H1 (cell line): ENCODE data around the gene LDAH. TPM values are rescaled to one million over a fixed set of nuclear protein-coding genes. Genes with fewer than 3 reads are reported as not detected.

ENCODE experiments used
- CTCF ChIA-PET: fragments of 300-600 bp; sonication (Branson Sonifier 250); formaldehyde crosslinking; loops from one replicate; lab custom pipeline; 2021; ENCODE audit not compliant: partially characterized antibody; lab: Charles Lee
- POLR2A ChIA-PET: fragments of 300-600 bp; sonication (Branson Sonifier 250); formaldehyde crosslinking; loops from one replicate; lab custom pipeline; 2021; ENCODE audit warnings: inconsistent platforms; ENCODE audit not compliant: partially characterized antibody; lab: Charles Lee
- DNase-seq, 2 experiments: peaks; one replicate each; pipeline versions ENCODE4 v3.0.0 to v3.0.0-alpha.2; 2010 to 2022; ENCODE audit warnings: low spot score in 2 of 2, low read depth in 1 of 2, mixed read lengths in 1 of 2
- FAIRE-seq: peaks from 2 replicates; lab custom pipeline; 2011; peaks lifted over from hg19 to GRCh38; lab: Jason Lieb, UNC
- H2AFZ ChIP-seq: 2 replicates; pipeline ENCODE4 v1.8.1; 2012; ENCODE audit warnings: low read length, inconsistent platforms
- H2AK5ac ChIP-seq: 2 replicates; pipeline ENCODE4 v1.6.1; 2013; ENCODE audit warnings: low read depth, low read length
- H2BK120ac ChIP-seq: replicated peaks from 2 replicates; pipeline ENCODE3; 2013; ENCODE audit warnings: low read depth, low read length, inconsistent platforms
- H2BK12ac ChIP-seq: 2 replicates; pipeline ENCODE4 v1.6.1; 2013; ENCODE audit warnings: low read depth, low read length
- H2BK15ac ChIP-seq: 2 replicates; pipeline ENCODE4 v1.6.1; 2013; ENCODE audit warnings: low read length
- H2BK20ac ChIP-seq: 2 replicates; pipeline ENCODE4 v1.6.1; 2013; ENCODE audit warnings: low read length
- H2BK5ac ChIP-seq: 2 replicates; pipeline ENCODE4 v1.6.1; 2013; ENCODE audit warnings: low read depth, low read length
- H3K14ac ChIP-seq: 2 replicates; pipeline ENCODE4 v1.6.1; 2013; ENCODE audit warnings: inconsistent platforms; ENCODE audit not compliant: insufficient read length
- H3K18ac ChIP-seq: 2 replicates; pipeline ENCODE4 v1.6.1; 2013; ENCODE audit warnings: low read length; ENCODE audit errors: extremely low read depth
- H3K23ac ChIP-seq: 2 replicates; pipeline ENCODE4 v1.6.1; 2013; ENCODE audit warnings: inconsistent platforms; ENCODE audit not compliant: insufficient read length
- H3K23me2 ChIP-seq: 2 replicates; pipeline ENCODE4 v1.6.1; 2013; ENCODE audit warnings: low read depth, low read length
- H3K27ac ChIP-seq: 2 replicates; pipeline ENCODE4 v1.6.1; 2011; ENCODE audit warnings: low read depth, low read length, inconsistent platforms
- H3K27me3 ChIP-seq, 4 experiments: replicated peaks in 1 of 4; 1 replicate in 1 of 4; 2 replicates in 3 of 4; pipeline versions ENCODE4 v1.6.1 to v1.8.1; 2011 to 2013; ENCODE audit warnings: low read length in 3 of 4, mild to moderate bottlenecking in 3 of 4, inconsistent platforms in 2 of 4, mixed read lengths in 2 of 4, moderate library complexity in 1 of 4; ENCODE audit not compliant: control insufficient read depth in 3 of 4, insufficient read depth in 3 of 4; ENCODE audit errors: extremely low read depth in 1 of 4
- H3K36me3 ChIP-seq, 4 experiments: 2 replicates each; pipeline versions ENCODE4 v1.6.1 to v1.8.1; 2011 to 2013; ENCODE audit warnings: mild to moderate bottlenecking in 4 of 4, low read length in 3 of 4, moderate library complexity in 2 of 4, control low read depth in 1 of 4, inconsistent platforms in 1 of 4; ENCODE audit not compliant: insufficient read depth in 4 of 4, control insufficient read depth in 2 of 4
- H3K4ac ChIP-seq: replicated peaks from 2 replicates; pipeline ENCODE3; 2013; ENCODE audit warnings: low read length, low read depth, mixed read lengths, inconsistent platforms; ENCODE audit not compliant: insufficient read length
- H3K4me1 ChIP-seq, 4 experiments: replicated peaks in 1 of 4; 1 replicate in 1 of 4; 2 replicates in 3 of 4; pipeline versions ENCODE4 v1.6.1 to v1.8.1; 2011 to 2013; ENCODE audit warnings: low read length in 3 of 4, inconsistent platforms in 2 of 4, mixed read lengths in 1 of 4; ENCODE audit not compliant: insufficient read depth in 4 of 4, control insufficient read depth in 3 of 4
- H3K4me2 ChIP-seq, 2 experiments: 2 replicates each; pipeline versions ENCODE4 v1.6.1 to v1.8.1; 2011 to 2013; ENCODE audit warnings: low read depth in 2 of 2, low read length in 2 of 2, control low read depth in 1 of 2, inconsistent platforms in 1 of 2, mild to moderate bottlenecking in 1 of 2; ENCODE audit not compliant: insufficient read depth in 1 of 2
- H3K4me3 ChIP-seq, 4 experiments: fragments of 200-600, 300-600 bp in 1 of 4; sonication (generic), shearing (Covaris generic), sonication (Bioruptor Twin) in 1 of 4; 2 replicates each; pipeline versions ENCODE4 v1.5.1 to v1.8.1; 2011 to 2016; ENCODE audit warnings: low read length in 4 of 4, low read depth in 3 of 4, control low read depth in 2 of 4, inconsistent platforms in 2 of 4, mild to moderate bottlenecking in 2 of 4, mixed read lengths in 1 of 4, moderate library complexity in 1 of 4; ENCODE audit not compliant: insufficient read depth in 2 of 4; ENCODE audit errors: extremely low read depth in 1 of 4
- H3K56ac ChIP-seq: replicated peaks from 2 replicates; pipeline ENCODE3; 2013; ENCODE audit warnings: low read depth, mild to moderate bottlenecking, mixed read lengths, low read length, inconsistent platforms; ENCODE audit not compliant: insufficient read length
- H3K79me1 ChIP-seq: 2 replicates; pipeline ENCODE4 v1.6.1; 2013; ENCODE audit warnings: low read depth, low read length, control low read depth
- H3K79me2 ChIP-seq, 2 experiments: 2 replicates each; pipeline versions ENCODE4 v1.6.1 to v1.8.1; 2012 to 2013; ENCODE audit warnings: low read length in 2 of 2, mild to moderate bottlenecking in 2 of 2, inconsistent platforms in 1 of 2; ENCODE audit not compliant: insufficient read depth in 2 of 2, control insufficient read depth in 1 of 2
- H3K9ac ChIP-seq, 4 experiments: replicated peaks in 1 of 4; 1 replicate in 1 of 4; 2 replicates in 3 of 4; pipeline versions ENCODE4 v1.6.1 to v1.8.1; 2011 to 2013; ENCODE audit warnings: low read depth in 3 of 4, low read length in 3 of 4, control low read depth in 2 of 4, mild to moderate bottlenecking in 2 of 4, moderate library complexity in 2 of 4, inconsistent platforms in 1 of 4; ENCODE audit errors: extremely low read depth in 1 of 4
- H3K9me3 ChIP-seq, 2 experiments: 2 replicates each; pipeline versions ENCODE4 v1.6.1 to v1.8.1; 2012 to 2013; ENCODE audit warnings: mild to moderate bottlenecking in 2 of 2, moderate library complexity in 2 of 2, control low read depth in 1 of 2, inconsistent platforms in 1 of 2, low read depth in 1 of 2, low read length in 1 of 2, mixed read lengths in 1 of 2; ENCODE audit not compliant: insufficient read depth in 2 of 2
- H4K20me1 ChIP-seq, 2 experiments: replicated peaks in 1 of 2; 2 replicates each; pipeline versions ENCODE3 to v1.8.1; 2011 to 2013; ENCODE audit warnings: inconsistent platforms in 2 of 2, low read length in 2 of 2, mild to moderate bottlenecking in 1 of 2; ENCODE audit not compliant: insufficient read depth in 2 of 2, control insufficient read depth in 1 of 2
- H4K5ac ChIP-seq: 2 replicates; pipeline ENCODE4 v1.6.1; 2013; ENCODE audit warnings: low read length, low read depth, mixed read lengths, inconsistent platforms; ENCODE audit not compliant: insufficient read length
- H4K8ac ChIP-seq: 2 replicates; pipeline ENCODE4 v1.8.0; 2013; ENCODE audit warnings: mild to moderate bottlenecking, moderate library complexity, low read length, inconsistent platforms; ENCODE audit not compliant: insufficient read depth; ENCODE audit errors: extremely low read depth
- H4K91ac ChIP-seq: replicated peaks from 2 replicates; pipeline ENCODE3; 2013; ENCODE audit warnings: low read length, mixed read lengths, inconsistent platforms; ENCODE audit not compliant: insufficient read length
- EZH2 ChIP-seq: fragments of 200-600 bp; sonication (generic); IDR thresholded peaks from 2 replicates; pipeline ENCODE4 v1.7.1; 2012; ENCODE audit warnings: low read depth, mild to moderate bottlenecking, moderate library complexity, low read length, inconsistent platforms; ENCODE audit not compliant: severe bottlenecking
- HDAC6 ChIP-seq: IDR thresholded peaks from one replicate; pipeline ENCODE4 v1.7.1; 2012; ENCODE audit warnings: low read depth, mild to moderate bottlenecking, inconsistent platforms, low read length, moderate library complexity
- NANOG ChIP-seq: IDR thresholded peaks from 2 replicates; pipeline ENCODE4 v1.6.1; 2011; ENCODE audit warnings: low read length, low read depth, mild to moderate bottlenecking, inconsistent platforms; ENCODE audit not compliant: insufficient read depth, poor library complexity, severe bottlenecking
- RFX5 ChIP-seq: IDR thresholded peaks from 2 replicates; pipeline ENCODE4 v1.6.1; 2011; ENCODE audit warnings: low read depth, low read length, improper control_type of control experiment, borderline replicate concordance
- SP2 ChIP-seq: IDR thresholded peaks from 2 replicates; pipeline ENCODE4 v1.6.1; 2012; ENCODE audit warnings: mild to moderate bottlenecking, low read length, inconsistent platforms
- TBP ChIP-seq: IDR thresholded peaks from 2 replicates; pipeline ENCODE4 v1.6.1; 2011; ENCODE audit warnings: low read depth, low read length, improper control_type of control experiment
- WGBS, 2 experiments: shearing (Covaris generic) in 1 of 2; methylation state at CpG; one replicate each; pipeline versions ENCODE4 v1.1.6 to v1.1.7; 2013 to 2015; ENCODE audit warnings: low lambda C conversion rate in 2 of 2, mixed read lengths in 2 of 2, inconsistent platforms in 1 of 2, low coverage in 1 of 2, missing lambda C conversion rate in 1 of 2; ENCODE audit not compliant: insufficient replicate concordance in 2 of 2, insufficient coverage in 1 of 2, insufficient read length in 1 of 2; ENCODE audit errors: extremely low coverage in 1 of 2, missing lambda C conversion rate in 1 of 2; 5-methylcytosine and 5-hydroxymethylcytosine counted together
- polyA plus RNA-seq, 7 experiments: library from polyadenylated mRNA; depleted of rRNA in 3 of 7; stranded (reverse) in 5 of 7; unstranded in 2 of 7; fragments of >200 nt in 5 of 7; fragments of 200-250 nt in 2 of 7; gene quantifications; 1 replicate in 5 of 7; 2 replicates in 1 of 7; 4 replicates in 1 of 7; pipeline versions ENCODE4 v1.2.1 to v1.2.3, GENCODE V29; 2011 to 2013; ENCODE audit warnings: missing spikeins in 2 of 7, mixed read lengths in 2 of 7
- total RNA-seq: library from RNA; stranded (reverse); fragmentation: NEBNext Ultra II Directional; extraction: Animal tissue kit (Norgen Biotek cat#: 25700); gene quantifications from 2 replicates; pipeline ENCODE4 v1.2.1, GENCODE V29; 2021
- TF ChIP-seq, protein P1 (sequence below), 3 experiments: IDR thresholded peaks; 1 replicate in 2 of 3; 2 replicates in 1 of 3; pipeline versions ENCODE4 v1.5.1 to v1.6.1; 2011; ENCODE audit warnings: low read length in 3 of 3, mild to moderate bottlenecking in 3 of 3, inconsistent platforms in 2 of 3, low read depth in 1 of 3, moderate library complexity in 1 of 3; ENCODE audit not compliant: insufficient read depth in 1 of 3; ENCODE audit errors: control extremely low read depth in 1 of 3

Gene LDAH
- total and polyA plus RNA-seq, 2 of the 8 experiments (the other 6 are each of a cell fraction or from before 2014, with no cell fraction given): 10.9 to 26.3 TPM

DNA sequence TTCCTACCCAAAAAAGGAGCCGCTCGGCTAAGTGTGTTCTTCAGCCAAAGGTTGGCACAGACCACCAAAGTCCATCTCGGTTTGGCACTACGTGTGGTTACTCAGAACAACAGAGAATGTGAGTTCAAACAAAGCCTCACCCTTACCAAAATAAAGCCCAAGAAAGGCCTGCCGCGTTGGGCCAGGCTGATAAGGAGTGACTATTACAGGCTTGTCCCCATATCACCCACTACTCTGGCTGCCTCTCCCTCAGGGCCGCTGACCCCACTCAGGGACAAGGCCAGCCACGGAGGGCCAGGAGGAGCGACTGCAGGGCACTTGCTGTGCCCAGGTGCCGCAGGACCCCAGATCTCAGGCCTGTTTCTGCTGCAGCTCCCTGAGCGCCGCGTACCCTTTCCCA lies 185.8 kb downstream of the LDAH start:
- H3K27me3 ChIP-seq: no peaks in the 10 kb centered on the region
- no peak overlapping the region for H3K27ac ChIP-seq
- H3K4me2 ChIP-seq: no peak overlapping the region
- H3K23ac ChIP-seq: no peak overlapping the region
- H3K36me3 ChIP-seq: no peaks in the 10 kb centered on the region
- POLR2A ChIA-PET: interaction anchor here (1.8 kb wide), 1 partner anchor 190 kb away, joined by 10 read pairs; the partner anchor contains the start of gene RHOB
- no peaks in the 10 kb centered on the region for H3K79me2 ChIP-seq
- H3K9ac ChIP-seq: no peak overlapping the region
- H2AFZ ChIP-seq: no peak overlapping the region
- H3K18ac ChIP-seq: no peak overlapping the region
- DNase-seq: no peak
- no peak overlapping the region for H2BK20ac ChIP-seq
- TF ChIP-seq RFX5 (no peak), TBP (no peak), HDAC6 (no peak), SP2 (no peak), NANOG (no peak), EZH2 (no peak)
- TF ChIP-seq, protein P1, sequence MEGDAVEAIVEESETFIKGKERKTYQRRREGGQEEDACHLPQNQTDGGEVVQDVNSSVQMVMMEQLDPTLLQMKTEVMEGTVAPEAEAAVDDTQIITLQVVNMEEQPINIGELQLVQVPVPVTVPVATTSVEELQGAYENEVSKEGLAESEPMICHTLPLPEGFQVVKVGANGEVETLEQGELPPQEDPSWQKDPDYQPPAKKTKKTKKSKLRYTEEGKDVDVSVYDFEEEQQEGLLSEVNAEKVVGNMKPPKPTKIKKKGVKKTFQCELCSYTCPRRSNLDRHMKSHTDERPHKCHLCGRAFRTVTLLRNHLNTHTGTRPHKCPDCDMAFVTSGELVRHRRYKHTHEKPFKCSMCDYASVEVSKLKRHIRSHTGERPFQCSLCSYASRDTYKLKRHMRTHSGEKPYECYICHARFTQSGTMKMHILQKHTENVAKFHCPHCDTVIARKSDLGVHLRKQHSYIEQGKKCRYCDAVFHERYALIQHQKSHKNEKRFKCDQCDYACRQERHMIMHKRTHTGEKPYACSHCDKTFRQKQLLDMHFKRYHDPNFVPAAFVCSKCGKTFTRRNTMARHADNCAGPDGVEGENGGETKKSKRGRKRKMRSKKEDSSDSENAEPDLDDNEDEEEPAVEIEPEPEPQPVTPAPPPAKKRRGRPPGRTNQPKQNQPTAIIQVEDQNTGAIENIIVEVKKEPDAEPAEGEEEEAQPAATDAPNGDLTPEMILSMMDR (IDR thresholded peaks at IDR 0.05; ENCODE audit: control extremely low read depth in 1 of 3, insufficient read depth in 1 of 3, low read depth in 1 of 3, low read length in 3 of 3): no peak
- H2BK120ac ChIP-seq: no peak overlapping the region
- no peaks in the 10 kb centered on the region for H3K79me1 ChIP-seq
- no peak overlapping the region for H4K5ac ChIP-seq
- H2AK5ac ChIP-seq: no peak overlapping the region
- no peaks in the 10 kb centered on the region for H3K9me3 ChIP-seq
- no peak overlapping the region for H2BK5ac ChIP-seq
- no peak overlapping the region for H2BK12ac ChIP-seq
- no peak overlapping the region for H4K91ac ChIP-seq
- CTCF ChIA-PET: interaction anchor here (1.1 to 17.7 kb wide), 8 partner anchors 11 to 257 kb away, joined by 3 to 367 read pairs (median 77); partner anchors contain the start of gene RHOB
- H3K4ac ChIP-seq: no peak overlapping the region
- no peak overlapping the region for H3K14ac ChIP-seq
- no peak overlapping the region for H3K56ac ChIP-seq
- peaks cover 0 to 3% of the 10 kb centered on the region in 2 experiments for H4K20me1 ChIP-seq
- H3K4me1 ChIP-seq: peaks cover 0 to 5% (median 3%) of the 10 kb centered on the region in 4 experiments; a peak in 4 of 7 replicates
- no peaks in the 10 kb centered on the region for H3K23me2 ChIP-seq
- WGBS, 2 experiments: 93% methylated on average over 8 of the region's 13 CpGs; no CpG with 5 or more reads in 1 of the 2 experiments
- H2BK15ac ChIP-seq: no peak overlapping the region
- H4K8ac ChIP-seq: no peak overlapping the region
- no peak overlapping the region for H3K4me3 ChIP-seq
- FAIRE-seq: no peak
